HEK293T (cell line): Measurements from ENCODE around the gene CILP2.

Experiments used
- ARNT ChIP-seq: fragments of 450-650 bp; IDR thresholded peaks from 2 replicates; pipeline ENCODE4 v1.6.1; 2017; ENCODE audit warnings: mild to moderate bottlenecking
- CTBP1 ChIP-seq: fragments of 450-650 bp; IDR thresholded peaks from 2 replicates; pipeline ENCODE4 v1.6.1; 2016; ENCODE audit warnings: borderline replicate concordance
- ELF4 ChIP-seq: fragments of 450-650 bp; IDR thresholded peaks from 2 replicates; pipeline ENCODE4 v1.6.1; 2017; ENCODE audit warnings: antibody characterized with exemption
- FOXA1 ChIP-seq: fragments of 450-650 bp; IDR thresholded peaks from 2 replicates; pipeline ENCODE4 v1.6.1; 2016; ENCODE audit warnings: mild to moderate bottlenecking
- FOXM1 ChIP-seq: fragments of 450-650 bp; IDR thresholded peaks from 2 replicates; pipeline ENCODE4 v1.6.1; 2017; ENCODE audit warnings: mild to moderate bottlenecking, borderline replicate concordance
- LEF1 ChIP-seq: fragments of 450-650 bp; IDR thresholded peaks from 2 replicates; pipeline ENCODE4 v1.6.1; 2017; ENCODE audit warnings: mild to moderate bottlenecking, borderline replicate concordance
- NFRKB ChIP-seq: fragments of 450-650 bp; IDR thresholded peaks from 2 replicates; pipeline ENCODE4 v1.6.1; 2016; ENCODE audit warnings: mild to moderate bottlenecking, moderate library complexity
- SP1 ChIP-seq: fragments of 450-650 bp; IDR thresholded peaks from 2 replicates; pipeline ENCODE4 v1.6.1; 2017
- SUZ12 ChIP-seq: fragments of 450-650 bp; IDR thresholded peaks from 2 replicates; pipeline ENCODE4 v1.6.1; 2016; ENCODE audit warnings: mild to moderate bottlenecking
- TARDBP ChIP-seq: fragments of 450-650 bp; IDR thresholded peaks from 2 replicates; pipeline ENCODE4 v1.6.1; 2016
- ZNF384 ChIP-seq: fragments of 450-650 bp; IDR thresholded peaks from 2 replicates; pipeline ENCODE4 v1.6.1; 2016
- TF ChIP-seq, protein P1 (sequence below): fragments of 450-650 bp; IDR thresholded peaks from 2 replicates; pipeline ENCODE4 v1.6.1; 2016

DNA sequence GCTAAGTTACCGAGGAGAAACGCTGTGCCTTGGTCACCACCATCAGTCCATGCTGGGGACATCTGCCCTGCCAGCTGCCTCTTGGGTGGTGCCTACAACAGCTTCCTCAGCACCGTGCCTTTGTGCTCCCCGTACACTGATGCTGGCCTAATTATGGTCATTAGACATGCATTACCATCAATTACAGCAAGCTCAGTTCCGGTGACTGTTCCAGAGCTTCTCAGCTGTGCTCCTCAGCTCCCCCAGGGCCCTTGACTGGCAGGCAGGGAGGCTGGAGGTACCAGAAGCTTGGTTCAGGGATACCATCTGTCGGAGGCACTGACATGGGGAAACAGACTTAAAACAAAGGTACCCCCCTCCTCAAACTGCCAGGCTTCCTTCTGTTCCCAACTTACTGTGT is 40.2 kb downstream of the CILP2 start:
- TF ChIP-seq CTBP1 (no peak), FOXA1 (no peak), SUZ12 (no peak), ZNF384 (no peak), FOXM1 (no peak), NFRKB (no peak), TARDBP (no peak), SP1 (no peak), ELF4 (no peak), LEF1 (no peak), ARNT (no peak)
- TF ChIP-seq, protein P1, sequence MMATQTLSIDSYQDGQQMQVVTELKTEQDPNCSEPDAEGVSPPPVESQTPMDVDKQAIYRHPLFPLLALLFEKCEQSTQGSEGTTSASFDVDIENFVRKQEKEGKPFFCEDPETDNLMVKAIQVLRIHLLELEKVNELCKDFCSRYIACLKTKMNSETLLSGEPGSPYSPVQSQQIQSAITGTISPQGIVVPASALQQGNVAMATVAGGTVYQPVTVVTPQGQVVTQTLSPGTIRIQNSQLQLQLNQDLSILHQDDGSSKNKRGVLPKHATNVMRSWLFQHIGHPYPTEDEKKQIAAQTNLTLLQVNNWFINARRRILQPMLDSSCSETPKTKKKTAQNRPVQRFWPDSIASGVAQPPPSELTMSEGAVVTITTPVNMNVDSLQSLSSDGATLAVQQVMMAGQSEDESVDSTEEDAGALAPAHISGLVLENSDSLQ = no peak
